Activated CD4-positive, CD25-positive, alpha-beta regulatory T cell (primary cell): ENCODE data around the gene TMEM182.

Source experiments
- DNase-seq, 4 experiments: peaks; one replicate each; lab custom pipeline; 2025; lab: John Stamatoyannopoulos, UW

The TMEM182 gene

GRCh38 chr2:102801858-102802699, 40.2 kb downstream of the TMEM182 start:
- no peak for DNase-seq

- DNase-seq = no peak
Measured at GRCh38 chr2:102803041-102803896, 41.4 kb downstream of the TMEM182 start.

- no peak for DNase-seq
Measured at GRCh38 chr2:102803897-102804217, 42.0 kb downstream of the TMEM182 start.

GRCh38 chr2:102806250-102806837, 44.5 kb downstream of the TMEM182 start:
- peak in 1 of 4 experiments; percentile 15 for DNase-seq

GRCh38 chr2:102809291-102810189, 47.7 kb downstream of the TMEM182 start:
- DNase-seq = no peak

- DNase-seq = no peak
Measured at GRCh38 chr2:102815285-102815684, 53.5 kb downstream of the TMEM182 start.

- DNase-seq = no peak
Measured at GRCh38 chr2:102826904-102827303, 65.1 kb downstream of the TMEM182 start.

GRCh38 chr2:102832789-102833188, 71.0 kb downstream of the TMEM182 start:
- DNase-seq = no peak

- DNase-seq = no peak
Measured at GRCh38 chr2:102834523-102835273, 72.9 kb downstream of the TMEM182 start.

GRCh38 chr2:102837626-102838198, 75.9 kb downstream of the TMEM182 start:
- DNase-seq = no peak

GRCh38 chr2:102839668-102840388, 78.0 kb downstream of the TMEM182 start:
- no peak for DNase-seq

- DNase-seq = no peak
Measured at GRCh38 chr2:102841107-102841840, 79.4 kb downstream of the TMEM182 start.

- DNase-seq = no peak
Measured at GRCh38 chr2:102843764-102844443, 82.1 kb downstream of the TMEM182 start.

GRCh38 chr2:102844911-102845310, 83.1 kb downstream of the TMEM182 start:
- DNase-seq = no peak

- DNase-seq = no peak
Measured at GRCh38 chr2:102848366-102848839, 86.6 kb downstream of the TMEM182 start.

- DNase-seq = no peak
Measured at GRCh38 chr2:102850888-102851287, 89.1 kb downstream of the TMEM182 start.

- no peak for DNase-seq
Measured at GRCh38 chr2:102852867-102853266, 91.0 kb downstream of the TMEM182 start.
